ENCODE measurements around the gene ZNF24. TPM values are rescaled to one million over a fixed set of nuclear protein-coding genes. Genes with fewer than 3 reads are reported as not detected.

The ZNF24 gene
- total RNA-seq, 1 experiment from 2014 or later: 56.3 TPM

DNA sequence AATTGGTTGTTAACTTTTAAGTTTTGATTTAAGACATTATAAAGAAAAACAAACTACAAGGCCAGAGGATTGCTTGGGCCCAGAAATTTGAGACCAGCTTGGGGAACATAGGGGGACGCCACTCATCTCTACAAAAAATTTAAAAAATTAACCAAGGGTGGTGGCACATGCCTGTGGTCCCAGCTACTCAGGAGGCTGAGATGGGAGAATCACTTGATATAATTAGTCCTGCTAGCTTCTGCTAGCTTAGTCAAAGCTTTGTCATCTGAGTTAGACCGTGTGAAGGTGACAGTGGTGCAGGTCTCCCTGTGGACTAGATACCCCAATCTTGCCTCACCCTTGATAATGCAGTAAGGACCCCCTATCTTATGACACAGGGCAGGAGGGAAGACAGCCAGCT lies 38.9 kb upstream of the ZNF24 start:
- TF ChIP-seq, protein P1, sequence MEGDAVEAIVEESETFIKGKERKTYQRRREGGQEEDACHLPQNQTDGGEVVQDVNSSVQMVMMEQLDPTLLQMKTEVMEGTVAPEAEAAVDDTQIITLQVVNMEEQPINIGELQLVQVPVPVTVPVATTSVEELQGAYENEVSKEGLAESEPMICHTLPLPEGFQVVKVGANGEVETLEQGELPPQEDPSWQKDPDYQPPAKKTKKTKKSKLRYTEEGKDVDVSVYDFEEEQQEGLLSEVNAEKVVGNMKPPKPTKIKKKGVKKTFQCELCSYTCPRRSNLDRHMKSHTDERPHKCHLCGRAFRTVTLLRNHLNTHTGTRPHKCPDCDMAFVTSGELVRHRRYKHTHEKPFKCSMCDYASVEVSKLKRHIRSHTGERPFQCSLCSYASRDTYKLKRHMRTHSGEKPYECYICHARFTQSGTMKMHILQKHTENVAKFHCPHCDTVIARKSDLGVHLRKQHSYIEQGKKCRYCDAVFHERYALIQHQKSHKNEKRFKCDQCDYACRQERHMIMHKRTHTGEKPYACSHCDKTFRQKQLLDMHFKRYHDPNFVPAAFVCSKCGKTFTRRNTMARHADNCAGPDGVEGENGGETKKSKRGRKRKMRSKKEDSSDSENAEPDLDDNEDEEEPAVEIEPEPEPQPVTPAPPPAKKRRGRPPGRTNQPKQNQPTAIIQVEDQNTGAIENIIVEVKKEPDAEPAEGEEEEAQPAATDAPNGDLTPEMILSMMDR (IDR thresholded peaks at IDR 0.05; ENCODE audit: unreplicated experiment): no peak
- Mint-ChIP-seq H3K27me3 (ENCODE audit: unreplicated experiment) (peaks cover 26% of the 10 kb centered on the region), H3K36me3 (ENCODE audit: insufficient read depth, unreplicated experiment) (no peaks in the 10 kb centered on the region), H3K9me3 (ENCODE audit: low read depth, unreplicated experiment) (no peaks in the 10 kb centered on the region), H3K27ac (ENCODE audit: unreplicated experiment) (no peak overlapping the region), H3K4me1 (ENCODE audit: low read depth, unreplicated experiment) (peaks cover 7% of the 10 kb centered on the region), H3K4me3 (ENCODE audit: low read depth, unreplicated experiment) (no peak overlapping the region)
- no peak for DNase-seq
- intact Hi-C loops (cut with micrococcal nuclease; ENCODE audit: unreplicated experiment): loop anchor here (10.0 kb wide), 1 partner anchor 372 kb away; no protein-coding TSS in a partner anchor
- CTCF ChIA-PET: no interaction called here
- no TSS peak for BruUV-seq (replicated peaks)

GRCh38 chr18:35379421-35379820 lies 35.2 kb upstream of the ZNF24 start:
- CTCF ChIA-PET: no interaction called here
- no peak for DNase-seq
- BruUV-seq (replicated peaks): no TSS peak
- Mint-ChIP-seq H3K27ac (ENCODE audit: unreplicated experiment) (no peak overlapping the region), H3K4me3 (ENCODE audit: low read depth, unreplicated experiment) (no peak overlapping the region), H3K36me3 (ENCODE audit: insufficient read depth, unreplicated experiment) (peaks cover 17% of the 10 kb centered on the region), H3K27me3 (ENCODE audit: unreplicated experiment) (peaks cover 24% of the 10 kb centered on the region), H3K9me3 (ENCODE audit: low read depth, unreplicated experiment) (no peaks in the 10 kb centered on the region), H3K4me1 (ENCODE audit: low read depth, unreplicated experiment) (peaks cover 8% of the 10 kb centered on the region)
- intact Hi-C loops (cut with micrococcal nuclease; ENCODE audit: unreplicated experiment): no loop called here
- TF ChIP-seq, protein P1 (IDR thresholded peaks at IDR 0.05; ENCODE audit: unreplicated experiment): no peak

GRCh38 chr18:35378574-35378896 lies 34.3 kb upstream of the ZNF24 start:
- TF ChIP-seq, protein P1 (IDR thresholded peaks at IDR 0.05; ENCODE audit: unreplicated experiment): no peak
- H3K27ac Mint-ChIP-seq (ENCODE audit: unreplicated experiment): no peak overlapping the region
- CTCF ChIA-PET: no interaction called here
- no peak for DNase-seq
- no peak overlapping the region for H3K4me3 Mint-ChIP-seq (ENCODE audit: low read depth, unreplicated experiment)
- intact Hi-C loops (cut with micrococcal nuclease; ENCODE audit: unreplicated experiment): no loop called here
- peaks cover 21% of the 10 kb centered on the region for H3K27me3 Mint-ChIP-seq (ENCODE audit: unreplicated experiment)
- H3K4me1 Mint-ChIP-seq (ENCODE audit: low read depth, unreplicated experiment): peaks cover 8% of the 10 kb centered on the region
- H3K36me3 Mint-ChIP-seq (ENCODE audit: insufficient read depth, unreplicated experiment): peaks cover 17% of the 10 kb centered on the region
- no peaks in the 10 kb centered on the region for H3K9me3 Mint-ChIP-seq (ENCODE audit: low read depth, unreplicated experiment)
- BruUV-seq (replicated peaks): no TSS peak

DNA sequence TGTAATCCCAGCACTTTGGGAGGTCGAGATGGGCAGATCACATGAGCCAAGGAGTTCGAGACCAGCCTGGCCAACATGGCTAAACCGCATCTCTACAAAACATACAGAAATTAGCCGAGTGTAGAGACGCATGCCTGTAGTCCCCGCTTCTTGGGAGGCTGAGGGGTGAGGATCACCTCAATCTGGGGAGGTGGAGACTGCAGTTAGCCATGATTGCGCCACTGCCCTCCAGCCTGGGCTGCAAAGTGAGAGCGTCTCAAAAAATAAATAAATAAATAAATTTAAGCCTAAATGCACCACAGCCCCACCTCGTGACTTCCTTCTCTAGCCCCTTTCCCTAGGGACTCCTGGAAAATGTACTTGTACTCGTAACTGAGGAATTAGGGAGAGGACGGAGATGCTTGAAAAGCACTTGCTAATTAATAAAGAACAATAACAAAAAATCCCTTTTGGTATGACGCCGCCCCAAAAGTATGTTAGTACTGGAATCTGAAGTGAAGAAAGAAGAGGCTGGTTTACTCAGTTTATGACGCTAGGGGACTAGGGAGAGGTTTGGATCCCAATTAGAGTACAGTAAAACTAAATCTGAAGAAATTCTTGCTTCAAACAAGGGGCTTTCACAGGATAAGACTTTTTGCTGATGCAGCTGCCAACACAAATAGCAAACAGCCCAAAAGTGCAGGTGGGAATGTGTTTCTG lies 33.8 kb upstream of the ZNF24 start:
- peak overlapping the region; percentile 75 for H3K4me3 Mint-ChIP-seq (ENCODE audit: low read depth, unreplicated experiment)
- TF ChIP-seq, protein P1 (IDR thresholded peaks at IDR 0.05; ENCODE audit: unreplicated experiment): no peak
- DNase-seq: no peak
- peaks cover 21% of the 10 kb centered on the region for H3K27me3 Mint-ChIP-seq (ENCODE audit: unreplicated experiment)
- intact Hi-C loops (cut with micrococcal nuclease; ENCODE audit: unreplicated experiment): no loop called here
- H3K9me3 Mint-ChIP-seq (ENCODE audit: low read depth, unreplicated experiment): no peaks in the 10 kb centered on the region
- CTCF ChIA-PET: no interaction called here
- no TSS peak for BruUV-seq (replicated peaks)
- H3K4me1 Mint-ChIP-seq (ENCODE audit: low read depth, unreplicated experiment): peaks cover 8% of the 10 kb centered on the region
- H3K27ac Mint-ChIP-seq (ENCODE audit: unreplicated experiment): peak overlapping the region; percentile 6
- H3K36me3 Mint-ChIP-seq (ENCODE audit: insufficient read depth, unreplicated experiment): peaks cover 17% of the 10 kb centered on the region
